ENCODE measurements around the gene BRSK2. TPM values are rescaled to one million over a fixed set of nuclear protein-coding genes. Genes with fewer than 3 reads are reported as not detected.

BRSK2 gene
- total and polyA plus RNA-seq, 12 donors: 0.13 to 2.3 (median 0.44) TPM; not detected in 1

DNA sequence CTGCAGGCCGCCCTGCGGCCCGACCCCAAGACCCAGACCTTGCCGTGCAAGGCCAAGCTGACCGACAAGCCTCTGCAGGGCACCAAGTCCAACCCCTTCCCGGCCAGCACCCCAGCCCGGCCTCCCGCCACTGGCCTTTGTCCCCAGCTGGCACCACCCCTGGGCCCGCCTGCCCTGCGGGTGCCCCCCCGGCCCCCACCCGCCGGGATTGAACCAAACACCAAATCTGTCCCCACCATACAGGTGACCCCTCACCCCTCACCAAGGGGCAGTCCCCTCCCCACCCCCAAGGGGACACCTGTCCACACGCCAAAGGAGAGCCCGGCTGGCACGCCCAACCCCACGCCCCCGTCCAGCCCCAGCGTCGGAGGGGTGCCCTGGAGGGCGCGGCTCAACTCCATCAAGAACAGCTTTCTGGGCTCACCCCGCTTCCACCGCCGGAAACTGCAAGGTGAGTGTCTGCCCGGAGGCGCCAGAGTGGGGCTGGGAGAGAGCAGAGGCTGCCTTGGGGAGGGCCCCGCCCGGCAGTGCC is 60.7 kb downstream of the BRSK2 start:
- Histone ChIP-seq H3K9me3 (no peaks in the 10 kb centered on the region), H3K4me1 (peaks cover 0 to 11% (median 7%) of the 10 kb centered on the region in 9 donors), H3K36me3 (no peaks in the 10 kb centered on the region), H3K27me3 (peaks cover 0 to 30% (median 2%) of the 10 kb centered on the region in 7 donors), H3K27ac (no peak overlapping the region), H3K4me3 (no peak overlapping the region)
- intact Hi-C loops (cut with DNase I): loop anchor here in 5 of 10 donors (5.0 to 10.0 kb wide), 3 partner anchors 62 to 67 kb away; no protein-coding TSS in a partner anchor
- ATAC-seq: no peak
- WGBS, 2 donors: 86 to 92% methylated on average over 29 of the region's 29 CpGs
- no peak for DNase-seq
- TF ChIP-seq, protein P1, sequence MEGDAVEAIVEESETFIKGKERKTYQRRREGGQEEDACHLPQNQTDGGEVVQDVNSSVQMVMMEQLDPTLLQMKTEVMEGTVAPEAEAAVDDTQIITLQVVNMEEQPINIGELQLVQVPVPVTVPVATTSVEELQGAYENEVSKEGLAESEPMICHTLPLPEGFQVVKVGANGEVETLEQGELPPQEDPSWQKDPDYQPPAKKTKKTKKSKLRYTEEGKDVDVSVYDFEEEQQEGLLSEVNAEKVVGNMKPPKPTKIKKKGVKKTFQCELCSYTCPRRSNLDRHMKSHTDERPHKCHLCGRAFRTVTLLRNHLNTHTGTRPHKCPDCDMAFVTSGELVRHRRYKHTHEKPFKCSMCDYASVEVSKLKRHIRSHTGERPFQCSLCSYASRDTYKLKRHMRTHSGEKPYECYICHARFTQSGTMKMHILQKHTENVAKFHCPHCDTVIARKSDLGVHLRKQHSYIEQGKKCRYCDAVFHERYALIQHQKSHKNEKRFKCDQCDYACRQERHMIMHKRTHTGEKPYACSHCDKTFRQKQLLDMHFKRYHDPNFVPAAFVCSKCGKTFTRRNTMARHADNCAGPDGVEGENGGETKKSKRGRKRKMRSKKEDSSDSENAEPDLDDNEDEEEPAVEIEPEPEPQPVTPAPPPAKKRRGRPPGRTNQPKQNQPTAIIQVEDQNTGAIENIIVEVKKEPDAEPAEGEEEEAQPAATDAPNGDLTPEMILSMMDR (IDR thresholded peaks at IDR 0.05): no peak

DNA sequence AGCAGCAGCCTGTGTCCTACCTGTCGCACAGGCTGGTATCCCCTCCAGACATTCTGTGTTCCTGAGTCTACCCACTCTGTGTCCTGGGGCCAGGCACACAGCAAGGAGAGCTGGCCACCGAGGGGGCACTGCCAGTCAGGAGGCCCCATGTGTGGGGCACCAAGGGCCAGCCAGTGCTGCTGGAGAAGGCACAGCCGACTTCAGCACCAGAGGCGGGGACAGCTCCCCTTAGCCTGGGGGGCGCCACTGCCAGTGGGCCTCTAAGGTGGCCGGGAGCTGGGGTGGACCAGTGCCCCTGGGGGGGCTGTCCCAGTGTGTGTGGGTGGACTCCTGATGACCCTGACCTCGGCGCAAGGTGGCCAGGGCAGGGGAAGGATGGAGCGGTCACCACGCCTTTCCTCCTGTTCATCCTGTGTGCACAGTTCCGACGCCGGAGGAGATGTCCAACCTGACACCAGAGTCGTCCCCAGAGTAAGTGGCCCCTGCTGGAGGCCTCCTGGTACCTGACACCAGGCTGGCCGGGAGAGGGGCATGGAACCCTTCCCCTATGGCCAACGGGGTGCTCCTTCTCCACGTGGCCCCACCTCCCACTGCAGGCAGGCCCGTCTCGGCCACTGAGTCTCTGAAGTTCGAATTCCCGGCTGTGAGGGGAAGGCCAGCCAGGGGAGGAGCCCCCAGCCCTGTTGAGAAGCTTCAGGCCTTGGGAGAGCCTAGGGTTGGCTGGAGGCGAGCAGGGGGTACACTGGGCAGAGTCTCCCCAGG is 61.4 kb downstream of the BRSK2 start:
- TF ChIP-seq, protein P1 (IDR thresholded peaks at IDR 0.05): no peak
- H3K27me3 ChIP-seq: peaks cover 0 to 30% (median 2%) of the 10 kb centered on the region in 7 donors
- no peak overlapping the region for H3K4me3 ChIP-seq
- peaks cover 0 to 11% (median 7%) of the 10 kb centered on the region in 9 donors for H3K4me1 ChIP-seq
- WGBS, 2 donors: 70 to 71% methylated on average over 22 of the region's 22 CpGs
- no peaks in the 10 kb centered on the region for H3K9me3 ChIP-seq
- intact Hi-C loops (cut with DNase I): loop anchor here in 5 of 10 donors (5.0 to 10.0 kb wide), 3 partner anchors 61 to 66 kb away; no protein-coding TSS in a partner anchor
- no peaks in the 10 kb centered on the region for H3K36me3 ChIP-seq
- H3K27ac ChIP-seq: no peak overlapping the region
- DNase-seq (no peak), ATAC-seq (no peak)

DNA sequence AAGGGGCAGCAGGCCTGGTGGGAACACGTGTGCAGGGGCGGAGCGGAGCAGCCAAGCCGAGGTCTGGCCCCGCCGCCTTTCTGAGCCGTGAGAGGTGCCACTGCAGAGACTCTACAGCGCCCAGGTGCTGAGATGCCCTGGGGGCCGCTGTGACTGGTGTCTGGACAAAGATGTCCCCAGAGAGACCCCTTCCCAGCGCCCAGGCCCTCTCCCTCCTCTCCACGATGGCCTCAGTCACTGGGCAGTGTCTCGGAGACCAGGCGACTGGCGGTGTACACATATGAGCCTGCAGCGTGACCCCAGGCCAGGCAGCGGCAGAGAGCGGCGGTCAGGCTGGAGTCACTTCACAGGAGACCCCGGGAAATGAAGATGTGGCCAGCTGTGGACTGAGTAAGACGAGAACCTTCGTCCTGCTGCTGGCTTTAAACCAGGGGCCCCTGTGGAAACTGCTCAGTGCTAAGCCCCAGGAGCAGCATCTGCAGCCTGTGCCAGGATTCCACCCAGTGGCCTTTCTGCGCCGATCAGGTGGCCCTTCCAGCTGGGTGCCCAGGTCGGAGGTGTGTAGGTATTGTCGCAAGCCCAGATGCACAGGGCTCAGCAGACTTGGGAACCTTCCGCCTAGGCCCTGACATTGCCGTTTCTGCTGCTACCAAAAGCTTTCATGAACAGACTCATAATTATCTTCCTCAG is 62.2 kb downstream of the BRSK2 start:
- Histone ChIP-seq H3K9me3 (no peaks in the 10 kb centered on the region), H3K27ac (no peak overlapping the region), H3K4me3 (no peak overlapping the region), H3K27me3 (peaks cover 0 to 30% (median 2%) of the 10 kb centered on the region in 7 donors), H3K4me1 (peaks cover 0 to 11% (median 7%) of the 10 kb centered on the region in 9 donors), H3K36me3 (no peaks in the 10 kb centered on the region)
- ATAC-seq (no peak), DNase-seq (no peak)
- WGBS, 2 donors: 83 to 86% methylated on average over 27 of the region's 27 CpGs
- intact Hi-C loops (cut with DNase I): loop anchor here in 5 of 10 donors (5.0 to 10.0 kb wide), 3 partner anchors 60 to 65 kb away; no protein-coding TSS in a partner anchor
- TF ChIP-seq, protein P1 (IDR thresholded peaks at IDR 0.05): no peak

DNA sequence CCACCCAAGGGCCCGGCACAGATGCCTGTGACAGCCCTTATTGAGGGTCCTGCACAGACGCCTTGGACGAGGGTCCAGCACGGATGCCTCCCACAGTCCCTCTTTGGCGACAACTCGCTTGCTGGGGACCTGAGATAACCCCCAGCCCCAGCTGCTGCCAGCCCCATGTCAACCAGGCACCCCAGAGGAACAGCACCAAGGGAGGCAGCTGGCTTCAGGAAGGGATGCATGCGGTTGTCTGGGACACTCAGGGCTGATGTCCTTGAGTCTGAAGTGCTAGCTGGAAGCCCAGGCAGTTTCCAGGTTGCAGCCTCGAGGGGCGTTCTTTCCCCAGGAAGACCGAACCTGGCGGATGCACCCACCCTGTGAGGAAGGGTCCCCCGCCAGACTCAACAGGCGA is 63.0 kb downstream of the BRSK2 start:
- ATAC-seq: no peak
- Histone ChIP-seq H3K36me3 (no peaks in the 10 kb centered on the region), H3K4me1 (peaks cover 0 to 11% (median 7%) of the 10 kb centered on the region in 9 donors), H3K4me3 (no peak overlapping the region), H3K9me3 (no peaks in the 10 kb centered on the region), H3K27me3 (peaks cover 0 to 30% (median 2%) of the 10 kb centered on the region in 7 donors), H3K27ac (no peak overlapping the region)
- WGBS, 2 donors: 47 to 60% methylated on average over 13 of the region's 13 CpGs
- DNase-seq: no peak
- TF ChIP-seq, protein P1 (IDR thresholded peaks at IDR 0.05): no peak
- intact Hi-C loops (cut with DNase I): loop anchor here in 5 of 10 donors (5.0 to 10.0 kb wide), 3 partner anchors 60 to 65 kb away; no protein-coding TSS in a partner anchor

All from heart right ventricle (tissue), 16 donors.